ENCODE measurements around the gene ATAD1. TPM values are rescaled to one million over a fixed set of nuclear protein-coding genes. Genes with fewer than 3 reads are reported as not detected.

ATAD1 gene
- total and polyA plus RNA-seq, 9 of the 15 experiments (the other 6 are each of a cell fraction or from before 2014, with no cell fraction given) = 11.3 to 33.8 (median 27.3) TPM

GRCh38 chr10:87861566-87861952 is 43.5 kb upstream of the ATAD1 start:
- H3K4me3 ChIP-seq = peak overlapping the region; percentile 88
- ATAC-seq = peak; percentile 58
- H3K79me2 ChIP-seq (ENCODE audit: control insufficient read depth, insufficient read depth, low read length) = peaks cover 30% of the 10 kb centered on the region
- TF ChIP-seq NEUROD1 (IDR thresholded peaks at IDR 0.05; ENCODE audit: borderline replicate concordance, low read depth, low read length, partially characterized antibody) (no peak), ZZZ3 (IDR thresholded peaks at IDR 0.05) (no peak), TRIM28 (IDR thresholded peaks at IDR 0.05) (no peak), CTCF (IDR thresholded peaks at IDR 0.05 in 2 of 3, conservative IDR thresholded peaks at IDR 0.05 in 1 of 3; ENCODE audit: insufficient read depth in 2 of 3, low read depth in 1 of 3, low read length in 3 of 3) (peak; percentile 55 to 58 (median 57)), CREM (IDR thresholded peaks at IDR 0.05; ENCODE audit: low read depth) (peak; percentile 27; the same call in 1 of the 2 replicates), PRDM10 (IDR thresholded peaks at IDR 0.05; ENCODE audit: partially characterized antibody) (peak; percentile 67), HMBOX1 (IDR thresholded peaks at IDR 0.05) (peak; percentile 87), NONO (IDR thresholded peaks at IDR 0.05; ENCODE audit: low read depth in 2 of 2, low read length in 1 of 2) (no peak), ZNF217 (CRISPR knock-in tag; IDR thresholded peaks at IDR 0.05) (0 out of 2 replicates have a peak, but pooled peaks have one; percentile 39), ATF3 (IDR thresholded peaks at IDR 0.05) (0 out of 2 replicates have a peak, but pooled peaks have one; percentile 41), ATF3 (CRISPR knock-in tag; conservative IDR thresholded peaks at IDR 0.05) (no peak), NUFIP1 (IDR thresholded peaks at IDR 0.05; ENCODE audit: partially characterized antibody) (no peak), CEBPB (tag; IDR thresholded peaks at IDR 0.05) (peak; percentile 97), NBN (IDR thresholded peaks at IDR 0.05; ENCODE audit: low read depth) (no peak)

More at GRCh38 chr10:87861566-87861952, 43.5 kb upstream of the ATAD1 start:
- Histone ChIP-seq H2AFZ (ENCODE audit: low read depth, low read length) (peak overlapping the region; percentile 98), H3K9me3 (replicated peaks; ENCODE audit: control insufficient read depth, insufficient read depth, low read depth, low read length) (no peaks in the 10 kb centered on the region), H3K9ac (ENCODE audit: insufficient read depth in 1 of 2, low read depth in 2 of 2, low read length in 2 of 2) (peak overlapping the region; percentile 78 to 91), H3K4me1 (replicated peaks in 1 of 2; ENCODE audit: control insufficient read depth in 2 of 2, insufficient read depth in 2 of 2, low read length in 2 of 2) (peaks cover 3 to 11% of the 10 kb centered on the region in 2 experiments; a peak in 4 of 5 replicates), H4K20me1 (replicated peaks; ENCODE audit: control insufficient read depth, insufficient read depth, low read length) (peaks cover 11% of the 10 kb centered on the region; the same call in 1 of the 2 replicates), H3K27ac (ENCODE audit: extremely low read depth, low read depth, low read length) (peak overlapping the region; percentile 76), H3K36me3 (ENCODE audit: control insufficient read depth, insufficient read depth, low read length) (no peaks in the 10 kb centered on the region), H3K27me3 (ENCODE audit: control insufficient read depth in 2 of 2, insufficient read depth in 2 of 2, low read length in 2 of 2) (no peaks in the 10 kb centered on the region), H3K4me2 (ENCODE audit: insufficient read depth, low read length) (peak overlapping the region; percentile 88), H3K9me1 (ENCODE audit: control insufficient read depth, insufficient read depth, low read length) (no peaks in the 10 kb centered on the region)
- POLR2A ChIA-PET = interaction anchor here (0.5 to 1.6 kb wide), 9 partner anchors 12 to 305 kb away, joined by 3 to 5 read pairs (median 3); no protein-coding TSS in a partner anchor
- DNase-seq (ENCODE audit: extremely low read depth in 1 of 4, low spot score in 3 of 4) = peak; percentile 38 to 84 (median 54)
- WGBS (ENCODE audit: insufficient coverage, low coverage, missing lambda C conversion rate) = under 1% methylated on average over 14 of the region's 16 CpGs
- intact Hi-C loops (cut with micrococcal nuclease) = loop anchor here (1.0 to 5.0 kb wide), 3 partner anchors 44 to 526 kb away; partner anchors contain the start of gene ATAD1
- FAIRE-seq = peak; percentile 92
- CTCF ChIA-PET (ENCODE audit: low intra/inter-chr PET ratio) = no interaction called here
- in situ Hi-C loops (cut with MboI) = loop anchor here (25.0 kb wide), 1 partner anchor 226 kb away; no protein-coding TSS in a partner anchor
- BruUV-seq (replicated peaks) = TSS peak; percentile 75
